K562 (cell line): ENCODE measurements around the gene SLC39A6. TPM values are rescaled to one million over a fixed set of nuclear protein-coding genes. Genes with fewer than 3 reads are reported as not detected.
A peak's percentile ranks its signal among the peaks of the same experiment; 100 is the strongest.

ENCODE experiments used
- ATAC-seq: fragments of 200-7000 bp; cut with Tn5 transposase; 3 replicates; pipeline ENCODE4 v1.9.1; 2020; ENCODE audit warnings: moderate library complexity
- BruUV-seq: library from RNA; stranded (reverse); fragments of 400-500 nt; replicated peaks from 2 replicates; lab custom pipeline; 2021; lab: Mats Ljungman, UMichigan
- CTCF ChIA-PET: fragments of 300-600 bp; formaldehyde crosslinking; extraction: SDS; loops from one replicate; lab custom pipeline; 2021; ENCODE audit warnings: low intra/inter-chr PET ratio; lab: Yijun Ruan, JAX
- POLR2A ChIA-PET: fragments of 300-600, 350-650 bp; sonication (Branson Sonifier 250); formaldehyde crosslinking; extraction: SDS; loops from one replicate; lab custom pipeline; 2021; ENCODE audit warnings: antibody characterized with exemption, inconsistent platforms; lab: Yijun Ruan, JAX
- DNase-seq, 4 experiments: peaks; one replicate each; pipeline versions ENCODE4 v3.0.0 to v3.0.0-alpha.2; 2011 to 2018; ENCODE audit warnings: low spot score in 3 of 4, mixed read lengths in 3 of 4; ENCODE audit errors: extremely low read depth in 1 of 4
- FAIRE-seq: peaks from 2 replicates; lab custom pipeline; 2011; peaks lifted over from hg19 to GRCh38; lab: Jason Lieb, UNC
- H2AFZ ChIP-seq: 2 replicates; pipeline ENCODE4 v1.6.0; 2011; ENCODE audit warnings: low read depth, low read length, control low read depth, inconsistent platforms
- H3K27ac ChIP-seq: fragments of 200-600 bp; 3 replicates; pipeline ENCODE4 v1.8.0; 2011; ENCODE audit warnings: low read depth, mild to moderate bottlenecking, control low read depth, inconsistent platforms, low read length, moderate library complexity, mixed read lengths; ENCODE audit errors: extremely low read depth
- H3K27me3 ChIP-seq, 2 experiments: fragments of 300-600 bp in 1 of 2; 2 replicates in 1 of 2; 3 replicates in 1 of 2; pipeline versions ENCODE4 v1.6.0 to v1.8.0; 2011; ENCODE audit warnings: inconsistent platforms in 2 of 2, low read length in 2 of 2, mild to moderate bottlenecking in 1 of 2, mixed read lengths in 1 of 2, moderate library complexity in 1 of 2; ENCODE audit not compliant: control insufficient read depth in 2 of 2, insufficient read depth in 2 of 2
- H3K36me3 ChIP-seq: fragments of 300-600 bp; 3 replicates; pipeline ENCODE4 v1.8.0; 2011; ENCODE audit warnings: mild to moderate bottlenecking, low read length, inconsistent platforms; ENCODE audit not compliant: control insufficient read depth, insufficient read depth
- H3K4me1 ChIP-seq, 2 experiments: fragments of 200-600 bp in 1 of 2; replicated peaks in 1 of 2; 2 replicates in 1 of 2; 3 replicates in 1 of 2; pipeline versions ENCODE4 v1.5.1 to v1.8.0; 2011; ENCODE audit warnings: inconsistent platforms in 2 of 2, low read length in 2 of 2, mild to moderate bottlenecking in 1 of 2, mixed read lengths in 1 of 2, moderate library complexity in 1 of 2; ENCODE audit not compliant: control insufficient read depth in 2 of 2, insufficient read depth in 2 of 2
- H3K4me2 ChIP-seq: 2 replicates; pipeline ENCODE4 v1.6.1; 2011; ENCODE audit warnings: low read length, control low read depth, inconsistent platforms, mixed read lengths; ENCODE audit not compliant: insufficient read depth
- H3K4me3 ChIP-seq: fragments of 200-600 bp; sonication (generic), shearing (Covaris generic); 2 replicates; pipeline ENCODE4 v1.5.1; 2016; ENCODE audit warnings: control low read depth, inconsistent platforms
- H3K79me2 ChIP-seq: fragments of 200-600 bp; 3 replicates; pipeline ENCODE4 v1.8.0; 2011; ENCODE audit warnings: low read length, inconsistent platforms; ENCODE audit not compliant: control insufficient read depth, insufficient read depth
- H3K9ac ChIP-seq, 2 experiments: 2 replicates each; pipeline versions ENCODE4 v1.6.0 to v1.6.1; 2011; ENCODE audit warnings: low read depth in 2 of 2, low read length in 2 of 2, control low read depth in 1 of 2, inconsistent platforms in 1 of 2, mild to moderate bottlenecking in 1 of 2, mixed read lengths in 1 of 2; ENCODE audit not compliant: insufficient read depth in 1 of 2
- H3K9me1 ChIP-seq: one replicate; pipeline ENCODE4 v1.6.0; 2011; ENCODE audit warnings: inconsistent platforms, mild to moderate bottlenecking, low read length, moderate library complexity; ENCODE audit not compliant: control insufficient read depth, insufficient read depth
- H3K9me3 ChIP-seq: replicated peaks from 2 replicates; pipeline ENCODE4 v1.5.1; 2011; ENCODE audit warnings: low read depth, low read length, inconsistent platforms; ENCODE audit not compliant: control insufficient read depth, insufficient read depth
- H4K20me1 ChIP-seq: replicated peaks from 2 replicates; pipeline ENCODE4 v1.6.1; 2011; ENCODE audit warnings: low read length, inconsistent platforms, mixed read lengths; ENCODE audit not compliant: control insufficient read depth, insufficient read depth
- ARID2 ChIP-seq: fragments of 450-650 bp; IDR thresholded peaks from 2 replicates; pipeline ENCODE4 v1.6.1; 2017; ENCODE audit warnings: antibody characterized with exemption, mild to moderate bottlenecking
- KDM1A ChIP-seq, 2 experiments: fragments of 450-650 bp; IDR thresholded peaks; 2 replicates each; pipeline ENCODE4 v1.6.1; 2016; ENCODE audit warnings: mild to moderate bottlenecking in 2 of 2
- KDM5B ChIP-seq: fragments of 200-600 bp; sonication (generic); IDR thresholded peaks from 2 replicates; pipeline ENCODE4 v1.6.1; 2012; ENCODE audit warnings: low read depth, mild to moderate bottlenecking, moderate library complexity, low read length, control low read depth, inconsistent platforms; ENCODE audit not compliant: insufficient replicate concordance
- NR2C2 ChIP-seq, 2 experiments: fragments of 200-800 bp in 1 of 2; sonication (Bioruptor generic) in 1 of 2; sonication (generic) in 1 of 2; formaldehyde crosslinking in 1 of 2; IDR thresholded peaks; 2 replicates each; pipeline versions ENCODE4 v1.6.1 to v1.8.0; 2016 to 2022; ENCODE audit warnings: mild to moderate bottlenecking in 1 of 2, missing compliant biosample characterization in 1 of 2, missing genetic modification characterization in 1 of 2, missing genetic modification reagents in 1 of 2
- POLR2G ChIP-seq: fragments of 200-400 bp; formaldehyde crosslinking; IDR thresholded peaks from 2 replicates; pipeline ENCODE4 v1.6.1; 2017; ENCODE audit warnings: low read depth, mild to moderate bottlenecking, antibody characterized with exemption, low read length, moderate library complexity
- PRMT5 ChIP-seq: sonication (generic); formaldehyde crosslinking; IDR thresholded peaks from 2 replicates; pipeline ENCODE4 v1.5.0; 2020; ENCODE audit warnings: missing genetic modification reagents
- TAF9B ChIP-seq: fragments of 450-650 bp; IDR thresholded peaks from 2 replicates; pipeline ENCODE4 v1.6.1; 2018; ENCODE audit warnings: mild to moderate bottlenecking; ENCODE audit not compliant: partially characterized antibody
- ZBTB17 ChIP-seq: fragments of 450-650 bp; formaldehyde crosslinking; IDR thresholded peaks from 2 replicates; pipeline ENCODE4 v1.4.0; 2020; ENCODE audit warnings: mild to moderate bottlenecking
- ZNF24 ChIP-seq: fragments of 450-650 bp; IDR thresholded peaks from 2 replicates; pipeline ENCODE4 v1.6.1; 2016
- WGBS: fragments of 100-300 bp; shearing (Covaris generic); methylation state at CpG from one replicate; pipeline ENCODE4 v1.1.6; 2016; ENCODE audit warnings: low coverage, mixed read lengths; ENCODE audit not compliant: insufficient coverage; ENCODE audit errors: missing lambda C conversion rate; 5-methylcytosine and 5-hydroxymethylcytosine counted together
- in situ Hi-C: fragments of 300-500 bp; cut with MboI; formaldehyde crosslinking; loops from 4 replicates; pipeline ENCODE4 v1.15.0; 2018; ENCODE audit warnings: inconsistent platforms, mixed read lengths
- intact Hi-C: fragments of 100-400 bp; cut with micrococcal nuclease; formaldehyde crosslinking; loops from 2 replicates; pipeline ENCODE4 v1.14.2; 2022
- polyA plus RNA-seq, 8 experiments: library from polyadenylated mRNA; depleted of rRNA in 4 of 8; stranded (reverse) in 5 of 8; unstranded in 3 of 8; fragments of >200 nt; fragmentation: Nextera tagmentation in 2 of 8; fragmentation: Illumina TruSeq in 1 of 8; extraction: Ambion mirVana in 2 of 8; extraction: Trizol in 1 of 8; gene quantifications; 2 replicates each; pipeline versions ENCODE4 v1.2.1 to v1.2.3, GENCODE V29; 2011 to 2014; ENCODE audit warnings: inconsistent platforms in 1 of 8, missing spikeins in 1 of 8
- total RNA-seq, 7 experiments: library from RNA; depleted of rRNA in 6 of 7; stranded (reverse); fragments of >200 nt in 6 of 7; fragmentation: Illumina TruSeq in 2 of 7; extraction: Trizol in 2 of 7; gene quantifications; 2 replicates each; pipeline versions ENCODE4 v1.2.1 to v1.2.3, GENCODE V29; 2011 to 2021; ENCODE audit warnings: low replicate concordance in 1 of 7
- TF ChIP-seq, protein P1 (sequence below): fragments of 450-650 bp; IDR thresholded peaks from 2 replicates; pipeline ENCODE4 v1.7.0; 2016; ENCODE audit warnings: borderline replicate concordance
- TF ChIP-seq, protein P2 (sequence below): fragments of 250-450 bp; sonication (Bioruptor Pico); IDR thresholded peaks from 2 replicates; pipeline ENCODE4 v1.8.0; 2021; ENCODE audit warnings: borderline replicate concordance, mild to moderate bottlenecking, moderate library complexity; ENCODE audit not compliant: poor library complexity, severe bottlenecking
- TF ChIP-seq, protein P3 (sequence below): fragments of 250-450 bp; sonication (Bioruptor Pico); IDR thresholded peaks from 2 replicates; pipeline ENCODE4 v1.6.1; 2021; ENCODE audit warnings: mild to moderate bottlenecking
- TF ChIP-seq, protein P4 (sequence below): fragments of 450-650 bp; IDR thresholded peaks from 2 replicates; pipeline ENCODE4 v1.6.1; 2017; ENCODE audit warnings: antibody characterized with exemption, mild to moderate bottlenecking

Gene SLC39A6
- total and polyA plus RNA-seq, 9 of the 15 experiments (the other 6 are each of a cell fraction or from before 2014, with no cell fraction given) = 5.6 to 23.8 (median 17.4) TPM

DNA sequence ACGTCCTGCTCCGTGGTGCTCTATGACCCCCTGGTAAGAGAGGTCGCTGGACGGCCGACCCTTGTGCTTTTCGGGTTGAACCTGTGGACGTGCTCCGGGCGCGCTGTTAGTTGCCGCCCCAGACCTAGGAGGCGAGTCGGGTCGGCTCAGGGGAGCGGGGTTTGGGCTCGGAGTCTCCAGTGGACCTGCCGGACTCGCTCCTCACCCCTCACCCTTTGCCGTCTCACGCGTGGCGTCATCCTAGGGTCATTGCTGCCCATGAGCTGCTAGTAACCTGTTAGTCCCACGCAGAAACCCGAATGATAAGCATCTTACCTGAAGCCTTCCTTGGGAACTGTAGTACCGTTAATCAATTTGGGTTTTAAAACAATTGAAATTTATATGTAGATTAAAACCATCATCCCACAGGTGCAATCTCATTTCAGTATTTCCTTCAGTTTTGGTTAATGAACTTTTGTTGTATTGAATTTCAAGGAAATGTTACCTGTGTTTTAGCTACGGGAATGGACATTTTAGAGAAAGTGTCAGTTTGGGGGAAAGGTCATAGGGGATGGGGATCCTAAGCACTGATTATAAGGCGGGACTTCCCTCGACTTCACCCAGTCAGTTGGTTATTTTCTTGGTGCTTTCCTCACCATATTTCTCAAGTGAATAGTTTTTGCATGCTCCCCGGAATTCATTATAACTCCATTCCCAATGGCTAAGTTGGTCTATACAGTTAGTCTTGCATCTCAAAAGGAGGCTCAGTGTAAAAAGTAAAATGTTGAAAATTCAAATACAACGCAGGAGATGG lies 1.1 kb upstream of the SLC39A6 start:
- Histone ChIP-seq H3K27ac (peak overlapping the region; percentile 99), H3K27me3 (no peaks in the 10 kb centered on the region), H3K9me3 (no peaks in the 10 kb centered on the region), H4K20me1 (peaks cover 13% of the 10 kb centered on the region), H3K4me2 (peak overlapping the region; percentile 96), H3K36me3 (peaks cover 48% of the 10 kb centered on the region), H3K9ac (peak overlapping the region; percentile 98 to 99), H3K4me3 (peak overlapping the region; percentile 91), H3K9me1 (peaks cover 7% of the 10 kb centered on the region), H2AFZ (peak overlapping the region; percentile 99), H3K79me2 (peaks cover 71% of the 10 kb centered on the region), H3K4me1 (peaks cover 27 to 32% of the 10 kb centered on the region in 2 experiments; a peak in 4 of 5 replicates)
- DNase-seq (peak; percentile 21 to 51 (median 28)), ATAC-seq (peak; percentile 57), FAIRE-seq (no peak)
- TSS peak; percentile 53 for BruUV-seq
- WGBS = under 1% methylated on average over 30 of the region's 30 CpGs
- intact Hi-C loops = no loop called here
- POLR2A ChIA-PET = interaction anchor here (0.6 to 2.8 kb wide), 9 partner anchors 10 to 247 kb away, joined by 3 to 19 read pairs (median 4); no protein-coding TSS in a partner anchor
- CTCF ChIA-PET = no interaction called here
- in situ Hi-C loops = no loop called here
- TF ChIP-seq ZBTB17 (CRISPR knock-in tag) = 0 out of 2 replicates have a peak, but pooled peaks have one; percentile 6
- TF ChIP-seq, protein P1, sequence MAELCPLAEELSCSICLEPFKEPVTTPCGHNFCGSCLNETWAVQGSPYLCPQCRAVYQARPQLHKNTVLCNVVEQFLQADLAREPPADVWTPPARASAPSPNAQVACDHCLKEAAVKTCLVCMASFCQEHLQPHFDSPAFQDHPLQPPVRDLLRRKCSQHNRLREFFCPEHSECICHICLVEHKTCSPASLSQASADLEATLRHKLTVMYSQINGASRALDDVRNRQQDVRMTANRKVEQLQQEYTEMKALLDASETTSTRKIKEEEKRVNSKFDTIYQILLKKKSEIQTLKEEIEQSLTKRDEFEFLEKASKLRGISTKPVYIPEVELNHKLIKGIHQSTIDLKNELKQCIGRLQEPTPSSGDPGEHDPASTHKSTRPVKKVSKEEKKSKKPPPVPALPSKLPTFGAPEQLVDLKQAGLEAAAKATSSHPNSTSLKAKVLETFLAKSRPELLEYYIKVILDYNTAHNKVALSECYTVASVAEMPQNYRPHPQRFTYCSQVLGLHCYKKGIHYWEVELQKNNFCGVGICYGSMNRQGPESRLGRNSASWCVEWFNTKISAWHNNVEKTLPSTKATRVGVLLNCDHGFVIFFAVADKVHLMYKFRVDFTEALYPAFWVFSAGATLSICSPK = 0 out of 2 replicates have a peak, but pooled peaks have one; percentile 25
- TF ChIP-seq, protein P2, sequence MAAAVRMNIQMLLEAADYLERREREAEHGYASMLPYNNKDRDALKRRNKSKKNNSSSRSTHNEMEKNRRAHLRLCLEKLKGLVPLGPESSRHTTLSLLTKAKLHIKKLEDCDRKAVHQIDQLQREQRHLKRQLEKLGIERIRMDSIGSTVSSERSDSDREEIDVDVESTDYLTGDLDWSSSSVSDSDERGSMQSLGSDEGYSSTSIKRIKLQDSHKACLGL (CRISPR knock-in tag) = no peak
- TF ChIP-seq, protein P3, sequence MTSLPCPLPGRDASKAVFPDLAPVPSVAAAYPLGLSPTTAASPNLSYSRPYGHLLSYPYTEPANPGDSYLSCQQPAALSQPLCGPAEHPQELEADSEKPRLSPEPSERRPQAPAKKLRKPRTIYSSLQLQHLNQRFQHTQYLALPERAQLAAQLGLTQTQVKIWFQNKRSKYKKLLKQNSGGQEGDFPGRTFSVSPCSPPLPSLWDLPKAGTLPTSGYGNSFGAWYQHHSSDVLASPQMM (CRISPR knock-in tag) = no peak
- TF ChIP-seq NR2C2 (CRISPR knock-in tag; IDR thresholded peaks at IDR 0.05) = no peak
- peak; percentile 78 for TF ChIP-seq NR2C2 (tag; IDR thresholded peaks at IDR 0.05)
- 0 out of 2 replicates have a peak, but pooled peaks have one; percentile 6 for TF ChIP-seq PRMT5 (CRISPR knock-in tag)
- no peak for TF ChIP-seq TAF9B
- no peak for TF ChIP-seq ZNF24
- TF ChIP-seq POLR2G = no peak
- TF ChIP-seq, protein P4, sequence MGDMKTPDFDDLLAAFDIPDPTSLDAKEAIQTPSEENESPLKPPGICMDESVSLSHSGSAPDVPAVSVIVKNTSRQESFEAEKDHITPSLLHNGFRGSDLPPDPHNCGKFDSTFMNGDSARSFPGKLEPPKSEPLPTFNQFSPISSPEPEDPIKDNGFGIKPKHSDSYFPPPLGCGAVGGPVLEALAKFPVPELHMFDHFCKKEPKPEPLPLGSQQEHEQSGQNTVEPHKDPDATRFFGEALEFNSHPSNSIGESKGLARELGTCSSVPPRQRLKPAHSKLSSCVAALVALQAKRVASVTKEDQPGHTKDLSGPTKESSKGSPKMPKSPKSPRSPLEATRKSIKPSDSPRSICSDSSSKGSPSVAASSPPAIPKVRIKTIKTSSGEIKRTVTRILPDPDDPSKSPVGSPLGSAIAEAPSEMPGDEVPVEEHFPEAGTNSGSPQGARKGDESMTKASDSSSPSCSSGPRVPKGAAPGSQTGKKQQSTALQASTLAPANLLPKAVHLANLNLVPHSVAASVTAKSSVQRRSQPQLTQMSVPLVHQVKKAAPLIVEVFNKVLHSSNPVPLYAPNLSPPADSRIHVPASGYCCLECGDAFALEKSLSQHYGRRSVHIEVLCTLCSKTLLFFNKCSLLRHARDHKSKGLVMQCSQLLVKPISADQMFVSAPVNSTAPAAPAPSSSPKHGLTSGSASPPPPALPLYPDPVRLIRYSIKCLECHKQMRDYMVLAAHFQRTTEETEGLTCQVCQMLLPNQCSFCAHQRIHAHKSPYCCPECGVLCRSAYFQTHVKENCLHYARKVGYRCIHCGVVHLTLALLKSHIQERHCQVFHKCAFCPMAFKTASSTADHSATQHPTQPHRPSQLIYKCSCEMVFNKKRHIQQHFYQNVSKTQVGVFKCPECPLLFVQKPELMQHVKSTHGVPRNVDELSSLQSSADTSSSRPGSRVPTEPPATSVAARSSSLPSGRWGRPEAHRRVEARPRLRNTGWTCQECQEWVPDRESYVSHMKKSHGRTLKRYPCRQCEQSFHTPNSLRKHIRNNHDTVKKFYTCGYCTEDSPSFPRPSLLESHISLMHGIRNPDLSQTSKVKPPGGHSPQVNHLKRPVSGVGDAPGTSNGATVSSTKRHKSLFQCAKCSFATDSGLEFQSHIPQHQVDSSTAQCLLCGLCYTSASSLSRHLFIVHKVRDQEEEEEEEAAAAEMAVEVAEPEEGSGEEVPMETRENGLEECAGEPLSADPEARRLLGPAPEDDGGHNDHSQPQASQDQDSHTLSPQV = no peak
- no peak for TF ChIP-seq ARID2
- peak; percentile 14 for TF ChIP-seq KDM5B
- 0 out of 4 replicates have a peak, but pooled peaks of 1 of the 2 experiments have one; percentile 11 for TF ChIP-seq KDM1A (IDR thresholded peaks at IDR 0.05)
